Esophagus muscularis mucosa (tissue), 3 donors: ENCODE data around the gene ETAA1.

Experiments
- CTCF ChIP-seq, 3 experiments: fragments of 200-600 bp in 2 of 3; fragments of 450-650 bp in 1 of 3; sonication (generic) in 2 of 3; IDR thresholded peaks; one replicate each; pipeline ENCODE4 v1.5.1; 2017 to 2019; ENCODE audit warnings: antibody characterized with exemption in 3 of 3, mild to moderate bottlenecking in 2 of 3, moderate library complexity in 1 of 3
- EP300 ChIP-seq: sonication (generic); formaldehyde crosslinking; IDR thresholded peaks from one replicate; pipeline ENCODE4 v1.6.1; 2017; ENCODE audit warnings: antibody characterized with exemption

GRCh38 chr2:67455219-67456142, 58.3 kb downstream of the ETAA1 start:
- no peak for TF ChIP-seq CTCF (IDR thresholded peaks at IDR 0.05)
- TF ChIP-seq EP300: no peak
